Measurements from ENCODE around the gene ZNF598.
"Not testable (repeated sequence)": the region's sequence is repeated elsewhere in the genome, so short reads cannot be mapped to it uniquely, and the experiment has no call there.

Gene ZNF598

DNA sequence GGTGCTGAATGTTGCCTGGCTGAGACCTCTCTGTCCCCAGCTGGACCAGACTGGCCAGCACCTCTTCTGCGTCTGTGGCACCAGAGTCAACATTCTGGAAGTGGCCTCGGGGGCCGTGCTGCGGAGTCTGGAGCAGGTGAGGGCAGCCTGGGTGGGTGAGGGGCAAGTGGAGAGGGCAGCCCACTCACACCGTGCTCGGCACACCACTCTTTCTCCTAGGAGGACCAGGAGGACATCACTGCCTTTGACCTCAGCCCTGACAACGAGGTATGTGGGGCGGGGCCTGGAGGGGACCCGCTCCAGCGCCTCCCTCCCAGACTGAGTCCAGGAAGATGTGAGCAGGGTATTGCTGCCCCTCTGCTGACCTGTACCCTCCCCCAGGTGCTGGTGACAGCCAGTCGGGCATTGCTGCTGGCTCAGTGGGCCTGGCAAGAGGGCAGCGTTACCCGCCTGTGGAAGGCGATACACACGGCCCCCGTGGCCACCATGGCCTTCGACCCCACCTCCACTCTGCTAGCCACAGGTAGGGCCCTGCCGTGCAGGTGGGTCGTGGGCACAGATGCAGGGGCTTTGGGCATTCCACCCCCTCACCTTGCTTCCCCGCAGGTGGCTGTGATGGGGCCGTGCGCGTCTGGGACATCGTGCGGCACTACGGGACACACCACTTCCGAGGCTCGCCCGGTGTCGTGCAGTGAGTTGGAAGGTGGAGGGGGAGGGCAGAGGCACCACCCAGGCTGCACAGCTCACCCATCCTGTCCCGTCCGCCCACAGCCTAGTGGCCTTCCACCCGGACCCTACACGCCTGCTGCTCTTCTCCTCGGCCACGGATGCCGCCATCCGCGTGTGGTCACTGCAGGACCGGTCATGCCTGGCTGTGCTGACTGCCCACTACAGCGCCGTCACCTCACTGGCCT lies 35.2 kb downstream of the ZNF598 start:
- no peak for DNase-seq

DNA sequence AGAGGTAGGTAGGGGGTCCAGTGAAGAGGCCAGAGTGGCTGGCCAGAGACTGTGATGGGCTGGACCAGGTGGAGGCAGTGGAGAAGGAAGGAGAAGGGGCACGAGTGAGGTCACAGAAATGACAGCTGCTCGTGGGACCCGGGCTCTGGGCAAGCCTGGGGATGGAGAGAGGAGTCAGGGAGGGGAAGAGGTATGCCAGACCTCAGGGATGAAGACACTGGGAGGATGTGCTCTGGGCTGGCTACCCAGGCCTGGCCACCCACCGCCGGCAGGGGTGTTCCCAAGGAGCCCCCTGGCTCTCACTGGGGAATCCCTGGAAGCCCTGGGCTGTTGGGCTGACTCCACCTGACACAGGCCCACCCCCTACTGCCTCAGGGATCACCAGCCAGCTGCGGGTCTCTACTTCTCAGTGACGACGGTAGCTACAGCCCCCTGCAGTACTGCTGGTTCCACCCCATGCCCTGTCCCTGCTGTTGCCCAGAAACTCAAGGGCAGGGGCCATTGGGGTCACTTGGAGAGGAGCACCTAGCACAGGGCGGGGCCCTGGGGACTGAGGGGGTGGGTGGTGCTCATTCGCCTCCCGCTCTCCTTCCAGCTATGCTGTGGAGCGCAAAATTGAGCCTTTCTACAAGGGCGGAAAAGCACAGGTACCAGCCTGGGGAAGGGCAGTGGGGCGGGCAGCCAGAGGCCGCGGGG lies 36.0 kb downstream of the ZNF598 start:
- no peak for DNase-seq

DNA sequence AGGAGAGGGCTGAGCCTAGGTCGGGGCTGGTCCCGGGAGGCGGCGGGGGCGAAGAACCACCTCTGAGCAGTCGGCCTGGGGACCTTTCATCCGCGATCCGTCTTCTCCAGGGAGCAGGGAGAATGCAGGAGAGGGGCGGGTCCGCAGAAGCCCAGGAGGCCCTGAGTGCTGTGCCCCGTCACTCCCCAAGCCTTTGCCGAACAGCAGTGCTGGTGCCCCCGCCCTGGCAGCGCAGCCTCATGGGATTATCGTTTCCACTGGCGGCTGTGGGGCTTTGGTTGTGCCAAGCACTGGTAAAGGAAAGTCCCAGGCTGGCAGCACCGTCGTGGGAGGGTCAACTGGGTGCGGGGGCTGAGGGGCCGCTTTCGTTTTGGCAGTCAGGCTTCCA lies 37.1 kb downstream of the ZNF598 start:
- DNase-seq, result no peak

DNA sequence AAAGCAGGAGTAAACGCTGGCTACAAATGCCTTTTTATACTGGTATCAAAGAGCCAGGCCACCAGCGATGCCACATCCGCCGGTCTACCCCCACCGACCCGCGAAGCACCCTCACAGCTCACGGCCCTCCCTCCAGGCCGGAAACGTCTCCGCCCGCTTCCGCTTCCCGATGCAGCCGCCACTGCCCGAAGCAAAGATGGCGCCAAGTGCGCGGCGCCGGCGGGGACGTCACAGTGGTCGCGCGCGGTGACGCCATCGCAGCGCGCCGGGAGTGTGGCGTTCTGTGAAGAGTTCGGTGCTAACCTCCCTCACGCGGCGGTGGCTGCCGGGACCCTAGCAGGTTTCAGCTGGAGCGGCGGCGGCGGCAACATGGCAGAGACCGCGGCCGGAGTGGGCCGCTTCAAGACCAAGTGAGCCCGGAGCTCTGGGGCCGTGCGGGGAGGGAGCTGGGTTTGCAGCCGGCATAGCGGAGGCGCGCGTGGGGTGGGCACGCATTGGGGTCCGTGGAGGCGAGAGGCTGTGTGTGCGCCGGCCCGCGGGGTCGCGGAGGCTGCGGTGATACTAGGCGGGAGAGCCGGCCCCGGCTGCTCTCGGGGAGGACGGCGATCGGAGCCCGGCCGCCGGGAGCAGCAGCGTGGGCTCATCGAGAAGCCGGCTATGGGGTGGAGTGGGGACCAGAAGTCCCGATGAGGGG lies 37.7 kb downstream of the ZNF598 start, which contains the start of gene TBL3:
Gene TBL3 (plus strand): TSS at position 258 of the 694 bp plus-strand sequence. CDS start 112 bp downstream, at position 370.
- DNase-seq, result peak; percentile 91

DNA sequence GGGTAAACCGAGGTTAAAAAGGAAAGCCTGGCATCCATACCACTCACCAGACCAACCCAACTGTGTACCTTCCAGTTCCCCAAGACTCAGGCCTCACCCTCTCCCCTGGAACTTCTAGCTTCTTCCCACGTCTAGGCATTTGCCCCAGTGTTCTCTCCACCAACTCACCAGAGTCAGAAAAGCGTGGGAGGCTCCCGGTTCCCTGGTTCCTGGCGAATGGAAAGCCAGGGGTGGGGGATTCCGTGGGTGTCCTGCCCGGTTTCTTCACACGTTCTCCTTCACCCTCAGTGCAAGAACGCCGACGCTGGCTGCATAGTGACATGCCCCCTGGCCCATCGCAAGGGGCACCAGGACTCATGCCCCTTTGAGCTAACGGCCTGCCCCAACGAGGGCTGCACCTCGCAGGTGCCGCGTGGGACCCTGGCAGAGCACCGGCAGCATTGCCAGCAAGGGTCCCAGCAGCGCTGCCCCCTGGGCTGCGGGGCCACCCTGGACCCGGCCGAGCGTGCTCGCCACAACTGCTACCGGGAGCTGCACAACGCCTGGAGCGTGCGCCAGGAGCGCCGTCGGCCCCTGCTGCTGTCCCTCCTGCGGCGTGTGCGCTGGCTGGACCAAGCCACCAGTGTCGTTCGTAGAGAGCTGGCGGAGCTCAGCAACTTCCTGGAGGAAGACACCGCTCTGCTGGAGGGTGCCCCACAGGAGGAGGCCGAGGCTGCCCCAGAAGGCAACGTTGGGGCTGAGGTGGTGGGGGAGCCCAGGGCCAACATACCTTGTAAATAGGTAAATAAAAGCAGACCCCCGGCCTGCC lies 41.3 kb downstream of the ZNF598 start:
- no peak for DNase-seq

DNA sequence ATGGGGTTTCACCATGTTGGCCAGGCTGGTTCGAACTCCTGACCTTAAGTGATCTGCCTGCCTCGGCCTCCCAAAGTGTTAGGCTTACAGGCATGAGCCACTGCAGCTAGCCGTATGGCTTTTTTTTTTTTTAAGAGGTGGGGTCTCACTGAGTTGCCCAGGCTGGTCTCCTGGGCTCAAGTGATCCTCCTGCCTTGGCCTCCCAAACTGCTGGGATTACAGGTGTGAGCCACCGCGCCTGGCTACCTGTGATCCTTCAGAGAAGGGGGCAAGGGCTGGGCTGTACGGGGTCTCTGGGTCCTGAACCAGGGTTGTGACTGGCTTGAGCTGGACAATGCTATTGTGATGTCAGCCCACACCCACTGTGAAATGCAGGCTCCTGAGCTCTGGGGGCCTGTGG lies 43.2 kb downstream of the ZNF598 start, which contains the start of gene RNF151:
Gene RNF151 (plus strand): TSS at position 397 of the 400 bp plus-strand sequence. CDS start 26 bp downstream, outside the sequence.
- no peak for DNase-seq

DNA sequence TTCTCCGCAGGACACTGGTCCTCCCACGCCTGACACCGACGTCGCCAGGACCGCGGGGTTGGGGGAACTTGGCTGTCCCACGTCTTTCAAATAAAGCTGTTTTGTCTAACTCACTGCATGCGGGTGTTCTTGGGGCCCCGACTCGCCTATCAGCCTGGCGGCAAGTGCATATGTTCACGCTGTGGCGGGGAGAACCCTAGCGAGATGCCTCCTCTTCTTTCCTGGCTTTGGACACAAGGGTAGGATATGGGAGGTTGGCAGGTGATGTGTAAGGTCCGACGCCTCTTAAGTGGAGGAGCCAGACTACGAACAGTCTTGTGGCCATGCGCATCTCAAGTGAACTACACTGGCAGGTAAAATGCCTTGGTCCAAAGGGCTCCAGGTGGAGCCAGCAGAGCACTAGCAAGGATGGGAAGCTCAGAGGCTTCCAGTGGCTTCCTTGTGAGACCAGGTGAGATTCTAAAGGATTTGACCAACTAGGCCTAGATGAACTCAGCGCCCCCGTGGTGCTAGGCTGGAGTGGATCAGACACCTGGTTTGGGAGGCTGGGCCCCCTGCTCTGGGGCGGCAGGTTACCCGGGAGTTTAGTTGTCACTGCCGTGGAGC lies 44.1 kb downstream of the ZNF598 start:
- no peak for DNase-seq

DNA sequence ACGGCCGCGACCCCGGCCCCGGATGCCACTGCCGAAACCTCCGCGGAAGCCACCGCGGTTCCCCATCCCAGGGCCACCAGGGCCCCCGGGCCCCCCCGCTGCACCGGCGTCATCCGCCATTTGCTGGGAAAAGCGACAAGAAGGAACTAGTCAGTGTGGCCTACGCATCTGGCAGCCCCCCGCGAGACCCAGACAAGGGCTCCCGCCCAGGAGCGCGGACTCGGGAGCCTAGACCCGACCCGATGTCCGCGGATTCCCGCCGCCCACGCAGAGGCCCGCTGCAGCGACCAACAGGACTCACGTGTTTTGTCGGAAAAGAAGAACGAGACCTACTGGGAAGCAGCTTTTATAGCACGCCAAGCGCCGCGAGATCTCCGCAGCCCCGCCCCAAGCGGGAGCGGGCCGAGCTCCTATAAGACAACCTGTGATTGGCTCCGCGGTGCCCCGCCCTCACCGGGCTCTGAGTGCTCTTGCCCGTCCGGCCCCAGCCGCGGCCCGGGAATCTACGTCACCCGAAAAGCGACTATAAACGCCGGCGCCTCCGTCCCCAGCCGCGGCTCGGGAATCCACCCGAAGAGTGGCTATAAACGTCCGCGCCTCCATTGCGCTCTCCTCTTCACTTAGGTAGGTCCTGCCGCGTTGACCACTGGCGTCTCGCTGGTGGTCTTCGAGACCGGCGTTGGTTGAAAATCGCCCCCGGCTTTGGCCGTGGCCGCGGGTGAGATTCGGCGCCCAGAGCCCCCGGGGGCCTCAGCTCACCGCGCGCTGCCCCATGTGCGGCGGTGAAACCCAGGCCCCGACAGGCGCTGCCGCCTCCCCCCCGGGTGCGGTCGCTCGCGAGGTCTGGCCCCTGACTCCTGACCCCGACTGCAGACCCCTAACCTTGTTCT lies 44.9 kb downstream of the ZNF598 start, which contains the start of gene RPS2:
Gene RPS2 (minus strand): TSS at position 321 of the 890 bp plus-strand sequence. CDS start 201 bp downstream, at position 120.
- DNase-seq, result peak; percentile 99

DNA sequence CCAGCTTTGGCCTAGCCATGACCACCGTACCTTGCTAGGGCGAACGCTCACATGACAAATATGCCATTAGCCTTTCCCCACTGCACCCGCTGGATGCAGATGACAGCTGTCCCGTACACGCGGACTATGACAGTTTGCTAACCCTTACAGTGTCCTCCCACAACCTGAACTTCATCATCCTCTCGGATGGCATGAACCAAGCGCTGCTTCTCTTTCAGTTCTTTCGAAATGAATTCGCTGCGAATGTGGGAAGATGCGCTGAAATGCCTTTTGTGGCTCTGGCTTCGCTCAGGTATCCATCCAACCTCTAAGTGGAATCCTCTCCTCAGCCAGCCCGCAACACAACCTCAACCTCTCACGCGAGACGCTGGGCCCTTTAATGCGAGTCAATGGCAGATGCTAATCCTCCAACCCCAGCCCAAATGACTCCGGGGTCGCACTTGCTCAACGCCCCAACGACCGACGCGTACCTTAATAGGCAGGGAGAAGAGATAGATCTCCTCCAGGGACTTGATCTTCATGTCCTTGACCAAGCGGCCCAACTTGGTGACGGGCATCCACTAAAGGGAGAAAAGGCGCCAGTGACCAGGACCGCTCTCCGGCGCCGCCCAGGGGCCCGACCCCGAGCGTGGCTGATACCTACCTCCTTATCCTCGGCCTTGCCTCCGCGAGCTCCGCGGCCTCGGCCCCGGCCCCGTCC lies 45.7 kb downstream of the ZNF598 start:
- peak; percentile 47 for DNase-seq

DNA sequence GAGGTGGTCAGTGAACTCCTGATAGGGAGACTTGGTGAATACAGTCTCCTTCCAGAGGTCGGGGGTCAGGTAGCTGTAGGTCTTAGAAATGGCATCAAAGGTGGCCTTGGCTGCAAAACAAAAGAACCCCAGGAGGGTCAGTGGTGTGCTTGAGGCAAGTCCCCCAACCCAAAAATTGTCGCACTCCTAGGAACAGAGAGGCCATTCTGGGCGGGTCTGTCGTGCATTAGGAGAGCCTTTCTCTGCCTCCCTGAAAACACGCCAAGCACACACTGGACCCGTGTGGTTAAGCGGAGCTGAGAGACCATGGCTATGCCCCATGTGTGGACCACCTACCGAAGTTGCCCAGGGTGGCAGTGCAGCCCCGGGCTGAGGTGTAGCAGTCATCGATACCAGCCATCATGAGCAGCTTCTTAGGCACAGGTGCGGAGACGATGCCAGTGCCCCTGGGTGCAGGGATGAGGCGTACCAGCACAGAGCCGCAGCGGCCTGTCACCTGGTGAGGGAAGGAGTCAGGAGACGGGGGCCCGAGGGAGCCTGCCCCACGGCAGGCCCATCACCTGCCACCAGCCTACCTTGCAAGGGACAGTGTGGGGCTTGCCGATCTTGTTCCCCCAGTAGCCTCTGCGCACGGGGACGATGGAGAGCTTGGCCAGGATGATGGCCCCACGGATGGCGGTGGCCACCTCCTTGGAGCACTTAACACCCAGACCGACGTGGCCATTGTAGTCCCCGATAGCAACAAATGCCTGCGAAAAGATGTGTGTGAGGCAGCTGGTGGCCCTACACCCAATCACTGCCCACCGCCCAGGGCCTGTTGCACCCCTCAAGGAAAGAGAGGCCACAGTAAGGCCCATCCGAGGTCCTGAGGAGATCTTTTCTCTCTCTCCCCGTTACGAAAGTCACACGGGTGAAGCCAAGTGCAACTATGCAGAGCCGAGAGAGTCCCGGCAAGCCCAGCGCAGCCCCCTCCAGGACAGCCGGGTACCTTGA lies 47.2 kb downstream of the ZNF598 start:
- DNase-seq, result not testable (repeated sequence)

DNA sequence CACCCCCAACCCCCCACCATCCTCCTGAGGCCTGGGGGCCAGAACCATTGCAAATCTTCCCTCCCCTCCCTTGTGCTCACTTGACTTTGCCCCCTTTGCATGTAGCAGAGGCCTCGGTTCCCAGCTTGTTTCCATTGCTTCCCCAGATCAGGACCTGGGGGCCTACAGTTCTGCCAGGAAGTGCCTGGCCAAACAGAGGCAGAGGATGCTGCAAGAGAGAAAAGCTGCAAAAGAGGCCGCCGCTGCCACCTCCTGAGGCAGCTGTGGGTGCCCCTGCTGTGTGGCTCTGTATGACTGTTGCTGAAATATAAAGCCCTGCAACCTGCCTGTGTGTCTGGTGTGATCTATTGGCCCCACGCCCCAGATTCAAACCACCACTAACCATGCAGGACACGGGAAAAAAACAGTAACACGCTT lies 48.0 kb downstream of the ZNF598 start:
- no peak for DNase-seq

DNA sequence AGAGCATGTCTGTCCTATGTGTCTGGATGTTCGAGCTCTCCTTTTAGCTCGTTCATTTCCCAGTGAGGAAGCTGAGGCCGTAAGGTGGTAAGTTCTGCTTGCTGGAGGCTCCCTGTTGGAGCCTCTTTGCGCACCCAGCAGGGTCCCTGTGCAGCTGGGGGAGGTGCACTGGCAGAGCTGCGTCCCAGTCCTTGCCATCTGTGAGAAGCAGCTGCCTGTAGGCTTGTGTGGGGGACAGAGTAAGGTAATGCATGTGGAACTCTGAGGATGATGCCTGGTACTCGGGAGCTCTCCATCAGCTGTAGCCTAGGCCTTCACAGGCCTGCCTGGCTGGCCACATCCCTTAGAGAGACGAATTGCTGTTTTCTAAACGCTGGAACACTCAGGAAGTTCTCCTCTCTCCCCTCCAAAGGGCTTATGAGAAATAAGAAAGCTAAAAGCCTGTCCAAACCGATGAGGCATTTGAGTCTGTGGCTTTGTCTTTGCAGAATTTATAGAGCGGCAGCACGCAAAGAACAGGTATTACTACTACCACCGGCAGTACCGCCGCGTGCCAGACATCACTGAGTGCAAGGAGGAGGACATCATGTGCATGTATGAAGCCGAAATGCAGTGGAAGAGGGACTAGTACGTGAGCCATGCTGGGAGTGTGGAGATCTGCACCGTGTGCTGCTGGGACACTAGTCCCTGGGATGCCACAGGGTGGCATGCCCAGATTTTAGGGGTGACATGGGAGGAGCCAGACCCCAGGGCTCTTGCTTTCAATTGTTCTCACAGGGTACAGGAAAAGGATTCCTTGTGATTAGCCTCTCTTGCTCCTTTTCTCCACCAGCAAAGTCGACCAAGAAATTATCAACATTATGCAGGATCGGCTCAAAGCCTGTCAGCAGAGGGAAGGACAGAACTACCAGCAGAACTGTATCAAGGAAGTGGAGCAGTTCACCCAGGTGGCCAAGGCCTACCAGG lies 48.7 kb downstream of the ZNF598 start:
- peak; percentile 35 for DNase-seq

DNA sequence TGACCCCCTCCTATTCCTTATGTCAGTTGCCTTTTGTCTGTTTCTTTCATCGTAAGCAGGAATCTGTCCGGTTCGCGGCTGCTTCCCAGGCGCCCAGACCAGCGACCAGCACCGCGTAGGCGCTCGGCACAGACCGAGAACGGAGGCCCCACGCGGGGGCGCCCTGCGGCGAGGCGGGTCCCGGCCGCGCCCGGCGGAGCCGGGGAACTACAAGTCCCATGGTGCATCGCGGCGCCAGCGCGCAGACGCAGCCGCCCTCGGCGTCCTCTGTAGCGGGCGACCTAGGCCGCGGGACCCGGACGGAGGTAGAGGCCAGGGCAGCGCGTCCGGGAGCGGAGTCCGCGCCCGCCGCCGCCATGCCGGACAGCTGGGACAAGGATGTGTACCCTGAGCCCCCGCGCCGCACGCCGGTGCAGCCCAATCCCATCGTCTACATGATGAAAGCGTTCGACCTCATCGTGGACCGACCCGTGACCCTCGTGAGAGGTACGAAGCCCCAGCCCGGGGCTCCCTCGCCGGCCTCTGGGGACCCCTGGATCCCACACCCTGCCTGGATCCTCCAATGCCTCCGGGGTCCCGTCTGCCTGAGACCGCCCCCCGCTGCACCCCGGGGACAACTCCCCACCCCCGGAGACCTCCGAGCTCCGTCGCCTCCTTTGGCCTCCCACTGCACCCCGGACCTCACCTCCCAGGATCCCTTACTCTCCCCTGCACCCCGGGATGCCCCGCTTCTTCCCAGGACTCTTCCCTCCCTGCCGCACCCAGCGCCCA lies 50.2 kb downstream of the ZNF598 start, which contains the start of gene NDUFB10:
Gene NDUFB10 (plus strand): TSS at position 270 of the 771 bp plus-strand sequence. CDS start 87 bp downstream, at position 357.
- peak; percentile 79 for DNase-seq

DNA sequence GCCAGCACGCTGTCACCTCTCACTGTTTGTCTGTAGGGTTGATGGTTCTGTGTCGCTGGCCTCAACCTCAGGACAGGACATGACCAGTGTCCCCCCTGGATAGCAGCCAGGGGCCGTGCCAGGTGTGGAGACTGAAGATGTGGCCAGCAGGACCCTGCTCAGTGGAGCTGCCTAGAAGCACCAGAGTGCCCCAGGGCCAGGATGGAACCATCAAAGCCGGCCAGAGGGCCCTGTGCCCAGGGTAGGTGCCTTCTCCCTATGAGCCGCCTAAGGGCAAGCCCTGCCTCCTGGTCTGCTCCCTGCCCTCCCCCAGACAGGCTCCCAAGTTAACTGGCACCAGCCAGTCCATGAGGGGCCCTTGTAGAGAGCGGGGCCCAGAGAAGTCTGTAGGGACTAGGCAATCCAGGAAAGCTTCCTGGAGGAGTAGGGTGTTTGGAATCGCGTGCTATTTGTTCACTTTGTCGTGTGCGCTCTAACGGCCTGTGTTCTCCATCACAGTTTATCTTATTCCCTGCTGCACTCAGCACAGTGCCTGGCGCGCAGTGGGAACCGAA lies 50.8 kb downstream of the ZNF598 start:
- DNase-seq, result no peak

DNA sequence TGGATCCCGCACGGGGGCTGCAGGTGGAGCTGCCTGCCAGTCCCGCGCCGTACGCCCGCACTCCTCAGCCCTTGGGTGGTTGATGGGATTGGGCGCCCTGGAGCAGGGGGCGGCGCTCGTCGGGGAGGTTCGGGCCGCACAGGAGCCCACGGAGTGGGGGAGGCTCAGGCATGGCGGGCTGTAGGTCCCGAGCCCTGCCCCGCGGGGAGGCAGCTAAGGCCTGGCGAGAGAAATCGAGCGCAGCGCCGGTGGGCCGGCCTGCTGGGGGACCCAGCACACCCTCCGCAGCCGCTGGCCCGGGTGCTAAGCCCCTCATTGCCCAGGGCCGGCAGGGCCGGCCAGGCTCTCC lies 51.5 kb downstream of the ZNF598 start:
- DNase-seq, result not testable (repeated sequence)

Data from NCI-H1092 treated with DMSO at 0.1 percent for 48 hours (cell line).